IPS-11a (cell line): ENCODE measurements around the gene LOXHD1.

Experiments used
- H3K4me3 ChIP-seq: one replicate; pipeline ENCODE4 v1.5.1; 2013; ENCODE audit warnings: low read depth, low read length, control low read depth

Gene LOXHD1

DNA sequence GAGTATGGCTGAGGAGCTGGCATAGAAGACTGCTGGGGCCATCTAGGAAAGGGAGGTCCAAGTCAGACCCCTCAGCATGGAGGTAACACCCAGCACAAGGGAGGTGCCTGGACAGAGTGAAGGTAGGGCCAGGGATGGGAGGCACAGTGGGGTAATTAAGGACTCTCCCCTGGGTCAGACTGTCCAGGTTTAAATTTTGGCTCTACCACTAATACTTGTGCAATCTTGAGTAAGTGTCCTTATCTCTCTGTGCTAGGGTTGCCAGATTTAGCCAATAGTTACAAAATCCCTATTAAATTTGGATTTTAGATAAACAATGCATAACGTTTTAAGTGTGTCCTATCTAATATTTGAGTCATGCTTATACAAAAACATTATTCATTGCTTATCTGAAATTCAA is 109.5 kb downstream of the LOXHD1 start:
- H3K4me3 ChIP-seq, result no peak overlapping the region

GRCh38 chr18:46546111-46546640 is 110.8 kb downstream of the LOXHD1 start:
- H3K4me3 ChIP-seq, result no peak overlapping the region

- no peak overlapping the region for H3K4me3 ChIP-seq
These were observed 114.5 kb downstream of the LOXHD1 start for GRCh38 chr18:46542545-46542944.

DNA sequence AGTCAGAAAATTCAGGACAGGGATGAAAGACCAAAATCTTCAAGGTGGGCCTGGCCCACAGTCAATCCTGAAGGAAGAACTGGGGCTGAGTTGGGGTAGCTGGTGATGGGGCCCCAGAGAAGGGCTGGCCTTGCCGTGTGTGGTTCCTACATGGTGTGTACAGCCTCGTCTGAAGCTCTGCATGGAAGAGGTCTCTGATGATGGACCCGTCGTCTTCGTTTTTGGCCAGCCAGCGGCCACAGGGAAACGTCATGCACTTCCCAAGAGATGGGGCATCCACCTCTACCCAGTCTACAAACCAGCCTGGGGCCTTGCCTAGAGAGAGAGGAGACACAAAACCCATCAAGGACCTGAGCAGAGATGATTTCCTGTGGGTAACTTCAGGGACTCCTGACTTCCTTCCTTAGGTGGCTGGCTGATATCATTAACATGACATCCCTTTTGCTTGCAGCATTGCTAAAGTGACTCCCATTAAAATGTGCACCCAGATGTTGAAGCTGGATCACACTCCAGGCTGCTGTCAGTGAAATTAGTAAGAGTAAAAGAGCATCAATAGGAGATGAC is 115.3 kb downstream of the LOXHD1 start:
- H3K4me3 ChIP-seq, result no peak overlapping the region

- no peak overlapping the region for H3K4me3 ChIP-seq
These were observed 118.6 kb downstream of the LOXHD1 start for GRCh38 chr18:46538376-46538775.

GRCh38 chr18:46536215-46536874 is 120.7 kb downstream of the LOXHD1 start:
- no peak overlapping the region for H3K4me3 ChIP-seq

- no peak overlapping the region for H3K4me3 ChIP-seq
These were observed 125.5 kb downstream of the LOXHD1 start for GRCh38 chr18:46531482-46531881.

DNA sequence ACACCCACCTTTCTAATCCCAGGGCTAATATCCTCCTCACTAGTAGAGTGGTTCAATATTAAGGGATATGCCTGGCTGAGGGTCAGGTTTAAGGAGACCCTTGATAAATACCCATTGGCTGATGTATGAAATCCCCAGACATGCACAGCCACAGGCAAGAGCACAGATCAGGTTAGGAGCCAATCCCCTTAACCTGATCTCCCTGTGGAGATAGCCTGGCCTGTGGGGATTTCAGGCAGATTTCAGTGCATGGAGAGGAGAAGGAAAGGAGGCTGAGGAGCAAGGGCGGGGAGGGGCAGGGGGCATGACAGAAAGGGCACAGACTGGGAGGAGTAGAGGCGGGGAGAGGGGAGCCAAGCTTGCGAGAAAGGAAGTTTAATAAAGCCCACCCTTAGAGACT is 129.0 kb downstream of the LOXHD1 start:
- no peak overlapping the region for H3K4me3 ChIP-seq

- H3K4me3 ChIP-seq, result no peak overlapping the region
These were observed 137.2 kb downstream of the LOXHD1 start for GRCh38 chr18:46519870-46520269.

DNA sequence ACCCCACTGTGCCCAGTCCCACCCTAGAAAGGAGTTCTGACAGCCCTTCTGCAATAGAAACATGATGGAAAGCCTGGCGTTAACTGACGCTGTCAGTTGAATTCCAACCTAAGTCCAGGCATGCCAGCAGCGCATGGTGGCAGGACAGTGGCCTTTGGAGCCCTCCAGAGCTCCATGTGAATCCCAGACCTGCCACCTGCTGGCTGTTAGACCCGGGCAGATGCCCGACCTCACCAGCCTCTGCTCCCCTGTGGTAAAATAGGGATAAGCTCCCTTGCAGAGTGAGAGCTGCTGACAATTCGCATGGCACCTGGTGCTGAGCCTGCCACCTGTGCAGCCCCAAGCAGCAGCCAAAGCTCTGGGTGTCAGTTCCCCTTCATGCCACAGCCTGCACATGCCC is 138.6 kb downstream of the LOXHD1 start:
- no peak overlapping the region for H3K4me3 ChIP-seq

GRCh38 chr18:46516555-46516954 is 140.5 kb downstream of the LOXHD1 start:
- H3K4me3 ChIP-seq, result no peak overlapping the region

GRCh38 chr18:46510386-46510785 is 146.6 kb downstream of the LOXHD1 start:
- no peak overlapping the region for H3K4me3 ChIP-seq

- H3K4me3 ChIP-seq, result no peak overlapping the region
These were observed 147.5 kb downstream of the LOXHD1 start for GRCh38 chr18:46509530-46509929.

DNA sequence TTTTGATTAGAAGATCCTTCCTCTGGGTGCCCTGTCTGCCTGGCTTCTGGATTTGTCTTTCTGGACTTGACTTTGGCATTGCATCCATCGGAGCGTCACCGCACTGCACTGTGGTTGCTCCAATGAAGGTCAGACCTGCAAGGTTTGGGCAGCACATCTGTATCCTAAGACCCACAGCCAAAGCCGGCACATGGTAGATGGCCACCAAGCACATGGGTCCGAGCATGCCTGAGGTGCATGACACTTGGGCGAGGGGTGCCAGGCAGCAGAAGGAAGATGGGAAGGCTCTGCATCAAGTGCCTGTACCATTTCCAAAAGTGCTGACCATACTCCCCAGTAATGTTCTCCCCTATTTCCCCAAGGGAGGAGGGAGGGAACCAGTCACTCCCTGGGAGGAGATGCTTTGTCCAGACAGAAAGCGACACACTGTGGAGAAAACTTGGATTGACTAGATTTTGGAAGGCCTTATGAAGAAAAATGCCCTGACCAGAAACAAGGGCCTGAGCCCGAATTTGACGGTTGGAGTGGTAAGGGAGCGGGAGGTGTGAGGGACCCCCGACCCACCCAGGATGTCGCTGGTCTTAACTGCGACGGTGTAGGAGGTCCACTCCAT is 149.9 kb downstream of the LOXHD1 start:
- no peak overlapping the region for H3K4me3 ChIP-seq

GRCh38 chr18:46502444-46502843 is 154.6 kb downstream of the LOXHD1 start:
- H3K4me3 ChIP-seq, result no peak overlapping the region

GRCh38 chr18:46497129-46497528 is 159.9 kb downstream of the LOXHD1 start:
- H3K4me3 ChIP-seq, result no peak overlapping the region

- no peak overlapping the region for H3K4me3 ChIP-seq
These were observed 168.4 kb downstream of the LOXHD1 start for GRCh38 chr18:46488471-46489213.

DNA sequence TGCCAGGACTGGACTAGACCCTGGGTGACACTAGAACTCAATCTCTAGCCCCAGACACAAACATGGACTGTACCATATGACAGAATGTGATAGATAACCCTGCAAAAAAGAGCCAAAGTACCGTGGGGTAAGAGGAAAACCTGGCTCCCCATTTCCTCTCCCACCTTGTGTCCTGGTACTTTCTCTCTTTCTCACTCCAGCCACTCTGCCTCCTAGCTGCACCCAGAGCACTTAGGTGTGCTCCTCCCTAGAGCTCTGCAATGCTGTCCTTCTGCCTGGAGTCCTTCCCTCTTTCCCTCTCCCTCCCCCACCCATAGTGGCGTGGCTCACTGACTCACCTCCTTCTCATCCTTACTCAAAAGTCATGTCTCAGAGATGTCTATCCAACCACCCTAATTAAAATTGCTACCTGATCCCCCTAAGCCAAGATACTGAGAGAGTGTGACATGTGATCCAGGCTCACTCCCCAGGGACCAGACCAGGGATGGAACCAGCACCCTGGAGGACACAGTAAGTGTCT is 171.3 kb downstream of the LOXHD1 start:
- no peak overlapping the region for H3K4me3 ChIP-seq

DNA sequence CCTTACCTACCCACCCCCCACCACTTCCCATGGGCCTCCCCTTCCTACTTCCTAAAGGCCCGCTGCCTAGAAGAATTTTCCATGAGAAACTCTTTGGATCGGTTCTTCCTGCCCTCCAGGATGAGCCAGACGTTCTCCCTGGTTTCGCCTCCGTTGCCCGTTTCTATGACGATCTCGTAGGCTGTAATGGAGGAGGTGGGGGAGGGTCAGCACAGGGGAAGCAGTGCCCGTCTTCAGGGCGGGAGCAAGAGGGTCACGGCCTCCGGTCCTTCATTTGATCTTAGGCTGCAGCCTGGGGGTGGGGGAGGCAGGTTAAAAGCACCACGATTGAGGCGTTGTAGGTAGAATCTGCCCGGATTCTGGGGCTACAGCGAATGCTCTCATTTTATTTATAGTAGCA is 172.0 kb downstream of the LOXHD1 start:
- no peak overlapping the region for H3K4me3 ChIP-seq

DNA sequence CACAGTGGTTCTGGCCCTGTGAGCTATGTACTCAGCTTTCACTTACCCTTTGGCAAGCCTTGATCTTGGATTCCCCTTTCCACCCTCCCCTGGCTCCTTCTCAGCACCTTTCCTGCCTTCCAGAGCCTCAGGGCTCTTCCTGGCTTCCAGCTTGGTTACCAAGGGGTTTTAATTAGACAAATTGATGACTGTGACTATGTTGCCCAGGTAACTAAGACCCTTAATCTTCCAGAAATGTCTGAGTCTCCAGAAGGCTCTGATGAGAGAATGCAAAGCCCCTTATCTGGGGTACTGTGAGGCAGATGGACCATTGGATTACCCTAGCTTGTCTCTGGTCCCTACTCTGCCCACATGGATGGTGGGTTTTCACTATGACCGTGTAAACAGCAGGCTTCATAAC is 174.2 kb downstream of the LOXHD1 start:
- no peak overlapping the region for H3K4me3 ChIP-seq

- no peak overlapping the region for H3K4me3 ChIP-seq
These were observed 175.2 kb downstream of the LOXHD1 start for GRCh38 chr18:46481847-46482245.
